Caco-2 (cell line): ENCODE results near the gene MUL1. TPM values are rescaled to one million over a fixed set of nuclear protein-coding genes. Genes with fewer than 3 reads are reported as not detected.

Experiments used
- Bru-seq: library from RNA; stranded (reverse); fragments of 400-500 nt; gene quantifications from one replicate; lab custom pipeline; 2021; lab: Mats Ljungman, UMichigan
- BruChase-seq, 2 experiments: library from RNA; stranded (reverse); fragments of 400-500 nt; gene quantifications; one replicate each; lab custom pipeline; 2021; lab: Mats Ljungman, UMichigan
- BruUV-seq: library from RNA; stranded (reverse); fragments of 400-500 nt; replicated peaks from 2 replicates; lab custom pipeline; 2021; lab: Mats Ljungman, UMichigan
- CTCF ChIA-PET: fragments of 300-600 bp; sonication (Branson Sonifier 250); formaldehyde crosslinking; loops from one replicate; lab custom pipeline; 2022; ENCODE audit warnings: antibody characterized with exemption; lab: Charles Lee
- POLR2A ChIA-PET: fragments of 300-600 bp; sonication (Branson Sonifier 250); formaldehyde crosslinking; loops from one replicate; lab custom pipeline; 2022; ENCODE audit warnings: antibody characterized with exemption; lab: Charles Lee
- DNase-seq, 2 experiments: peaks; one replicate each; pipeline versions ENCODE4 v3.0.0 to v3.0.0-alpha.2; 2020 to 2022
- H3K27me3 ChIP-seq: replicated peaks from 2 replicates; pipeline ENCODE4 v1.6.0; 2011; ENCODE audit warnings: low read length; ENCODE audit not compliant: control insufficient read depth, insufficient read depth
- H3K36me3 ChIP-seq: 2 replicates; pipeline ENCODE4 v1.5.1; 2011; ENCODE audit warnings: low read length; ENCODE audit not compliant: control insufficient read depth, insufficient read depth
- H3K4me1 ChIP-seq: fragments of 250-450 bp; sonication (Bioruptor Pico); 2 replicates; pipeline ENCODE4 v1.5.1; 2020; ENCODE audit warnings: mild to moderate bottlenecking
- H3K4me3 ChIP-seq: 2 replicates; pipeline ENCODE4 v1.5.1; 2011; ENCODE audit warnings: low read depth, mild to moderate bottlenecking, control low read depth, low read length
- H3K9me3 ChIP-seq: fragments of 250-450 bp; sonication (Bioruptor Pico); 2 replicates; pipeline ENCODE4 v1.5.1; 2020; ENCODE audit warnings: mild to moderate bottlenecking, moderate library complexity
- H3K27ac Mint-ChIP-seq: one replicate; pipeline ENCODE4 v1.8.0; 2022; ENCODE audit warnings: mixed read lengths; ENCODE audit not compliant: unreplicated experiment
- H3K27me3 Mint-ChIP-seq: one replicate; pipeline ENCODE4 v1.8.0; 2022; ENCODE audit warnings: mixed read lengths; ENCODE audit not compliant: insufficient read depth, unreplicated experiment
- H3K36me3 Mint-ChIP-seq: one replicate; pipeline ENCODE4 v1.8.0; 2022; ENCODE audit warnings: mild to moderate bottlenecking, mixed read lengths; ENCODE audit not compliant: insufficient read depth, unreplicated experiment
- H3K4me1 Mint-ChIP-seq: one replicate; pipeline ENCODE4 v1.8.0; 2022; ENCODE audit warnings: low read depth, mixed read lengths; ENCODE audit not compliant: unreplicated experiment
- H3K4me3 Mint-ChIP-seq: one replicate; pipeline ENCODE4 v1.8.0; 2022; ENCODE audit warnings: mild to moderate bottlenecking, moderate library complexity, mixed read lengths; ENCODE audit not compliant: unreplicated experiment
- H3K9me3 Mint-ChIP-seq: one replicate; pipeline ENCODE4 v1.8.0; 2022; ENCODE audit warnings: mixed read lengths; ENCODE audit not compliant: unreplicated experiment
- CTCF ChIP-seq, 2 experiments: fragments of 200-600 bp in 1 of 2; IDR thresholded peaks; 1 replicate in 1 of 2; 2 replicates in 1 of 2; pipeline versions ENCODE4 v1.5.1 to v1.8.0; 2011 to 2022; ENCODE audit warnings: antibody characterized with exemption in 1 of 2, control low read depth in 1 of 2, inconsistent platforms in 1 of 2, low read depth in 1 of 2, low read length in 1 of 2, mild to moderate bottlenecking in 1 of 2, moderate library complexity in 1 of 2; ENCODE audit not compliant: insufficient read depth in 1 of 2, severe bottlenecking in 1 of 2, unreplicated experiment in 1 of 2
- intact Hi-C: fragments of 100-400 bp; cut with micrococcal nuclease; formaldehyde crosslinking; loops from one replicate; pipeline ENCODE4 v1.10.0; 2022; ENCODE audit not compliant: unreplicated experiment
- long read RNA-seq: library from polyadenylated mRNA; stranded (forward); transcript quantifications from one replicate; pipeline ENCODE4 v2.0.0, GENCODE V29; 2022
- total RNA-seq: library from RNA; stranded (reverse); gene quantifications from 2 replicates; pipeline ENCODE4 v1.2.3, GENCODE V29; 2022

MUL1 gene
- total RNA-seq (18.3 and 18.7 TPM in 2 replicates), Bru-seq, nascent RNA (percentile 68 among the genes with signal in this experiment), BruChase-seq, experiment 1, labeled RNA remaining after a 2-hour chase (percentile 77 among the genes with signal in this experiment), BruChase-seq, experiment 2, labeled RNA remaining after a 6-hour chase (percentile 67 among the genes with signal in this experiment)
- long read RNA-seq, transcript MUL1-201 (4 exons, 2,438 nt) = major isoform, 105 of 112 reads
- long read RNA-seq, partial matches to known transcripts = 1 of 112 reads
- long read RNA-seq, other reads (novel, unspliced or antisense) = 6 of 112 reads

GRCh38 chr1:20507564-20508410 lies at the start of gene MUL1:
Gene MUL1 (minus strand): TSS chr1:20508151. CDS start chr1:20508024, 127 bp downstream.
- H3K27me3 ChIP-seq = no peaks in the 10 kb centered on the region
- H3K9me3 ChIP-seq = no peaks in the 10 kb centered on the region
- CTCF ChIA-PET = interaction anchor here (1.0 kb wide), 1 partner anchor 189 kb away, joined by 3 read pairs; no protein-coding TSS in a partner anchor
- TSS peak; percentile 70 for BruUV-seq
- Mint-ChIP-seq H3K27ac (peak within 1 kb of the TSS; percentile 70), H3K4me3 (peak within 1 kb of the TSS; percentile 92), H3K36me3 (peaks cover 19% of the 10 kb centered on the region), H3K4me1 (peaks cover 7% of the 10 kb centered on the region), H3K27me3 (no peaks in the 10 kb centered on the region), H3K9me3 (no peaks in the 10 kb centered on the region)
- H3K4me3 ChIP-seq = peak within 1 kb of the TSS; percentile 87
- intact Hi-C loops = no loop called here
- H3K4me1 ChIP-seq = no peaks in the 10 kb centered on the region
- DNase-seq = peak; percentile 91 to 93
- POLR2A ChIA-PET = interaction anchor here (0.6 kb wide), 1 partner anchor 30 kb away, joined by 3 read pairs; no protein-coding TSS in a partner anchor
- H3K36me3 ChIP-seq = no peaks in the 10 kb centered on the region
- no peak for TF ChIP-seq CTCF (IDR thresholded peaks at IDR 0.05; ENCODE audit: insufficient read depth in 1 of 2, low read depth in 1 of 2, low read length in 1 of 2, severe bottlenecking in 1 of 2, unreplicated experiment in 1 of 2)

GRCh38 chr1:20555758-20556120 lies 47.8 kb upstream of the MUL1 start:
- Histone ChIP-seq H3K4me3 (no peak overlapping the region), H3K36me3 (no peaks in the 10 kb centered on the region), H3K9me3 (no peaks in the 10 kb centered on the region), H3K4me1 (peaks cover 8% of the 10 kb centered on the region; the same call in 1 of the 2 replicates), H3K27me3 (no peaks in the 10 kb centered on the region)
- H3K4me3 Mint-ChIP-seq = no peak overlapping the region
- intact Hi-C loops = no loop called here
- POLR2A ChIA-PET = no interaction called here
- TF ChIP-seq CTCF (IDR thresholded peaks at IDR 0.05; ENCODE audit: insufficient read depth in 1 of 2, low read depth in 1 of 2, low read length in 1 of 2, severe bottlenecking in 1 of 2, unreplicated experiment in 1 of 2) = no peak
- H3K9me3 Mint-ChIP-seq = no peaks in the 10 kb centered on the region
- peaks cover 6% of the 10 kb centered on the region for H3K27me3 Mint-ChIP-seq
- H3K27ac Mint-ChIP-seq = no peak overlapping the region
- no TSS peak for BruUV-seq
- H3K36me3 Mint-ChIP-seq = no peaks in the 10 kb centered on the region
- CTCF ChIA-PET = no interaction called here
- DNase-seq = no peak
- peaks cover 10% of the 10 kb centered on the region for H3K4me1 Mint-ChIP-seq

- Mint-ChIP-seq H3K27me3 (peaks cover 6% of the 10 kb centered on the region), H3K36me3 (no peaks in the 10 kb centered on the region), H3K9me3 (no peaks in the 10 kb centered on the region), H3K4me3 (no peak overlapping the region), H3K27ac (no peak overlapping the region), H3K4me1 (peaks cover 10% of the 10 kb centered on the region)
- TF ChIP-seq CTCF (IDR thresholded peaks at IDR 0.05; ENCODE audit: insufficient read depth in 1 of 2, low read depth in 1 of 2, low read length in 1 of 2, severe bottlenecking in 1 of 2, unreplicated experiment in 1 of 2) = no peak
- no peak overlapping the region for H3K4me3 ChIP-seq
- POLR2A ChIA-PET = no interaction called here
- CTCF ChIA-PET = no interaction called here
- no peaks in the 10 kb centered on the region for H3K36me3 ChIP-seq
- no peaks in the 10 kb centered on the region for H3K27me3 ChIP-seq
- intact Hi-C loops = no loop called here
- no peak for DNase-seq
- no TSS peak for BruUV-seq
- H3K9me3 ChIP-seq = no peaks in the 10 kb centered on the region
- peaks cover 8% of the 10 kb centered on the region; the same call in 1 of the 2 replicates for H3K4me1 ChIP-seq
Observed at GRCh38 chr1:20555025-20555757, 47.2 kb upstream of the MUL1 start.
